ENCODE data around the gene MDK.

Gene MDK

GRCh38 chr11:46393231-46393616, 11.8 kb downstream of the MDK start:
- Histone ChIP-seq H3K4me3 (ENCODE audit: low read depth in 1 of 2, low read length in 2 of 2) (no peak overlapping the region), H3K27ac (ENCODE audit: low read length) (no peak overlapping the region), H3K27me3 (ENCODE audit: low read depth, low read length) (peaks cover 29% of the 10 kb centered on the region), H3K9me3 (ENCODE audit: control insufficient read depth in 1 of 2, low read length in 2 of 2) (no peaks in the 10 kb centered on the region), H3K36me3 (ENCODE audit: control insufficient read depth in 1 of 2, insufficient read depth in 2 of 2, low read length in 2 of 2) (peaks cover 17 to 27% of the 10 kb centered on the region in 2 donors), H3K4me1 (ENCODE audit: control insufficient read depth in 1 of 2, insufficient read depth in 2 of 2, low read length in 2 of 2) (peaks cover 4 to 37% of the 10 kb centered on the region in 2 donors)

- Histone ChIP-seq H3K36me3 (ENCODE audit: control insufficient read depth in 1 of 2, insufficient read depth in 2 of 2, low read length in 2 of 2) (peaks cover 17 to 28% of the 10 kb centered on the region in 2 donors), H3K9me3 (ENCODE audit: control insufficient read depth in 1 of 2, low read length in 2 of 2) (no peaks in the 10 kb centered on the region)
Measured at GRCh38 chr11:46393759-46394158, 12.3 kb downstream of the MDK start.

DNA sequence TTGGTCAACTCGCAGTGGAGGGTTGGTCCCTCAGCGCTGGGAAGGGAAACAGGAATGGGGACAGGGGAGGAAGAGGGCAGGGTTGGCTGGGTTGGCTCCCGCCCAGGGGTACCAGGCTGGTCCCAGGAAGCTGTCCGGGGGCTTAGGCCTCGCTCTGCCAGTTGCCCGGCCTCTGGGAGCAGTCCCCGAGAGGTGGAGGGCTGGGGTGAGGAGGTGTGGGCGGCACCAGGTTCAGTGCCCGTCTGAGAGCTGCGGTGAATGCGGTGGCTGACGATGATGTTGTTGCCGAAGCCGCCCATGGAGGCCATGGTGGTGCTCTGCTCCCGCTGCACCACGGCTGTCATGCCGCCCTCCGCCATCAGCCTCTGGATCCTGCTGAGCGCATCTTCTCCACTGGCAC, 16.1 kb downstream of the MDK start:
- no peaks in the 10 kb centered on the region for H3K9me3 ChIP-seq (ENCODE audit: control insufficient read depth in 1 of 2, low read length in 2 of 2)
- H3K27me3 ChIP-seq (ENCODE audit: low read depth, low read length): no peaks in the 10 kb centered on the region
- peaks cover 21 to 32% of the 10 kb centered on the region in 2 donors for H3K36me3 ChIP-seq (ENCODE audit: control insufficient read depth in 1 of 2, insufficient read depth in 2 of 2, low read length in 2 of 2)
- no peak overlapping the region for H3K27ac ChIP-seq (ENCODE audit: low read length)
- H3K4me3 ChIP-seq (ENCODE audit: low read depth in 1 of 2, low read length in 2 of 2): no peak overlapping the region
- H3K4me1 ChIP-seq (ENCODE audit: control insufficient read depth in 1 of 2, insufficient read depth in 2 of 2, low read length in 2 of 2): peaks cover 0 to 9% of the 10 kb centered on the region in 2 donors

More at GRCh38 chr11:46393759-46394158, 12.3 kb downstream of the MDK start:
- peaks cover 24% of the 10 kb centered on the region for H3K27me3 ChIP-seq (ENCODE audit: low read depth, low read length)
- no peak overlapping the region for H3K4me3 ChIP-seq (ENCODE audit: low read depth in 1 of 2, low read length in 2 of 2)
- no peak overlapping the region for H3K27ac ChIP-seq (ENCODE audit: low read length)
- H3K4me1 ChIP-seq (ENCODE audit: control insufficient read depth in 1 of 2, insufficient read depth in 2 of 2, low read length in 2 of 2): peaks cover 3 to 37% of the 10 kb centered on the region in 2 donors

DNA sequence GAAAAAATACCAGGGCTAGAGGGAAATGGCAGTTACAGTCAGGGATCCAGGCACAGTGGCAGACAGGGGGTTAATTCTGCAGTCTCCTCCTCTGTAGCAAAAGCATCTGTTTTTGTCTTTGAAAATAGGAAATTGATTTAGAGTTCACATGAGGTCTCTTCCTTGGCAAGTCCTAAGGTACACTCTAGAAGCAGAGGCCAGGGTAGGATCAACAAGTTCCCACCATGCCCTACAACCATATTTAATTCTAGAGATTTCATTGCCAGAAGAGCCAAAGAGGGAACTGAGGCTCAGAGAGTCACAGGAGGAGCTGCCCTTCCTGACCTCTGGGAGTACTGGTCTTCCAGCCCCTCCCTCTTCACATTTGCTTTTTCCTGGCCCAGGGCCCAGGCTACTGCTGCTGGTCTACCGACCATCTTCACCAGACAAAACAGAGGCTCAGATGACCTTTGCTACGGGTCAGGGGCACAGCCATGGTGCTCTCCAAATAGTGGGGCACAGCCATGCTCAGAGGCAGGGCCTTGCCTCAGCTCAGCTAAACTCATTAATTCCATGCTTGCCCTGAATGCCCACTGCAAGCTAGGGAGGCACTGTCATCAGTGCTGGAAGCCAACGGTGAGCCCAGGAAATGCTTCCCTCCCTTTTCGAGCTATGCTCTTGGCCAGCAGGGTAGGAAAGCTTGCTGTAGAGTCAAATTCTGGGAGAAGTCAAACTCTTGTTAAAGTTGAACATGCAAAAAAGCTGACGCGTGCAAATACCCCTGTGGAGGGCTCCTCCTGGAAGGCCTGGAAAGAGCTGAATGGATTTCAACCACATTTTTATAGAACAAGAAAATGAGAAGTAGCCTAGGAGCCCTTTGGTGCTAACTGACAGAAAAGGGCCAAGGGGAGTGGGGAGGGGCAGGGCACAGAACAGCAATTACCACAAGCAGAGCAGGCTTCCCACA, 21.8 kb downstream of the MDK start:
- no peaks in the 10 kb centered on the region for H3K9me3 ChIP-seq (ENCODE audit: control insufficient read depth in 1 of 2, low read length in 2 of 2)
- no peak overlapping the region for H3K27ac ChIP-seq (ENCODE audit: low read length)
- no peaks in the 10 kb centered on the region for H3K27me3 ChIP-seq (ENCODE audit: low read depth, low read length)
- peaks cover 0 to 8% of the 10 kb centered on the region in 2 donors for H3K4me1 ChIP-seq (ENCODE audit: control insufficient read depth in 1 of 2, insufficient read depth in 2 of 2, low read length in 2 of 2)
- peaks cover 33 to 36% of the 10 kb centered on the region in 2 donors for H3K36me3 ChIP-seq (ENCODE audit: control insufficient read depth in 1 of 2, insufficient read depth in 2 of 2, low read length in 2 of 2)
- H3K4me3 ChIP-seq (ENCODE audit: low read depth in 1 of 2, low read length in 2 of 2): no peak overlapping the region

DNA sequence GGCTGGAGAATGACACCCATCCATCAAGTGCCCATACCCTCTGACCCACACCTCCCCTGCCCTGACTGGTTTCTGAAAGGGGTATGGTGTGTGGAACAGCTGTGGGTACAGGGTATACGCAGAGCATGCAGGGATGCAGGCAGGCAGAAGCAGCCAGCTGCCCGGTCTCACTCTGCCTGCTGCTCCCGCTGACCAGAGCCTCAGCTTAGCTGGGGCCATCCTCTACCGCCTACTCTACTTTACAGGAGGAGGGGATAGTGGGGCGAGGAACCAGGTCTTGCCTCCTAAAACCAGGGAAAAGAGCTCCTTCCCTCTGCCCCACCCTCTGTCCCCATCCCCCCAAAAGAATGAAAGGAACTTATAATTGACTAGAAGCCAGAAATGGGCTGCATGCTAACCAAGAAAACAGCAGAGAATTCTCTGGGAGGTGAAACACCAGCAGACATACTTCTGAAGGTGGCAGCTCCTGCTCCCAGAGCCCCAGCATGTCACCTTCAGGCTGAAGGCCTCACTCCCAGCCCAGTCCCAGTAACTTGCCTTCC, 23.1 kb downstream of the MDK start:
- peaks cover 0 to 8% of the 10 kb centered on the region in 2 donors for H3K4me1 ChIP-seq (ENCODE audit: control insufficient read depth in 1 of 2, insufficient read depth in 2 of 2, low read length in 2 of 2)
- no peaks in the 10 kb centered on the region for H3K27me3 ChIP-seq (ENCODE audit: low read depth, low read length)
- H3K9me3 ChIP-seq (ENCODE audit: control insufficient read depth in 1 of 2, low read length in 2 of 2): no peaks in the 10 kb centered on the region
- H3K36me3 ChIP-seq (ENCODE audit: control insufficient read depth in 1 of 2, insufficient read depth in 2 of 2, low read length in 2 of 2): peaks cover 41 to 49% of the 10 kb centered on the region in 2 donors
- no peak overlapping the region for H3K4me3 ChIP-seq (ENCODE audit: low read depth in 1 of 2, low read length in 2 of 2)
- H3K27ac ChIP-seq (ENCODE audit: low read length): no peak overlapping the region

- Histone ChIP-seq H3K27me3 (ENCODE audit: low read depth, low read length) (no peaks in the 10 kb centered on the region), H3K36me3 (ENCODE audit: control insufficient read depth in 1 of 2, insufficient read depth in 2 of 2, low read length in 2 of 2) (peaks cover 46 to 51% of the 10 kb centered on the region in 2 donors), H3K4me3 (ENCODE audit: low read depth in 1 of 2, low read length in 2 of 2) (no peak overlapping the region), H3K9me3 (ENCODE audit: control insufficient read depth in 1 of 2, low read length in 2 of 2) (no peaks in the 10 kb centered on the region), H3K4me1 (ENCODE audit: control insufficient read depth in 1 of 2, insufficient read depth in 2 of 2, low read length in 2 of 2) (peaks cover 0 to 8% of the 10 kb centered on the region in 2 donors), H3K27ac (ENCODE audit: low read length) (no peak overlapping the region)
Measured at GRCh38 chr11:46407635-46408034, 26.2 kb downstream of the MDK start.

DNA sequence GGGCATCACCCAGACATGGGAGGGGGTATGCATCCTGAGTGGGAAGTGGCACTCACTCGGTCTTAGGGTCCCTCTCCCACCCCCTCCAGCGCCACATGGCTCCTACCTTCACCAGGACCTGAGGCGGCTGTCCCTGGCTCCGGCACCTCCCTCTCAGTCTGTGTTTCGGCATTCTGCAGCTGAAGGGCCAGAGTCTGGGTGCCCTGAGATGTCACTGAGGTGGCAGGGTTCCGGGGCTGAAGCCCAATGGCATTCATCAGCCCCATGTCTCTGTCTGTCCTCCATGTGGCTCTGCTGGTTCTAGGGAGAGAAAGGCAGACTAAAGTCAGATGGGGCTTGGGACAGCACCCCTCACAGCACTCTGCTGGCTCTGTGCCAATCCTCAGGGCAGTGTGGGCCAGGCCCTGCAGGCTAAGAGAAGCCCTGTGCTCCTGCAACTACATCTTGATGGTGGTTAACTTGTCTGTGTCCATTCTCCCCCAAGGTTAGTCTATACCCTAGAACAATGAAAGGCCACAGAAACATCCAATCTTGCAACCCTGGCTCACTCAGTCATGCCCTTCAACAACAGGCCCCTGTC, 27.0 kb downstream of the MDK start:
- H3K27ac ChIP-seq (ENCODE audit: low read length): no peak overlapping the region
- peaks cover 0 to 8% of the 10 kb centered on the region in 2 donors for H3K4me1 ChIP-seq (ENCODE audit: control insufficient read depth in 1 of 2, insufficient read depth in 2 of 2, low read length in 2 of 2)
- H3K36me3 ChIP-seq (ENCODE audit: control insufficient read depth in 1 of 2, insufficient read depth in 2 of 2, low read length in 2 of 2): peaks cover 39 to 48% of the 10 kb centered on the region in 2 donors
- no peak overlapping the region for H3K4me3 ChIP-seq (ENCODE audit: low read depth in 1 of 2, low read length in 2 of 2)
- H3K27me3 ChIP-seq (ENCODE audit: low read depth, low read length): no peaks in the 10 kb centered on the region
- no peaks in the 10 kb centered on the region for H3K9me3 ChIP-seq (ENCODE audit: control insufficient read depth in 1 of 2, low read length in 2 of 2)

GRCh38 chr11:46410021-46410420, 28.6 kb downstream of the MDK start:
- H3K9me3 ChIP-seq (ENCODE audit: control insufficient read depth in 1 of 2, low read length in 2 of 2): no peaks in the 10 kb centered on the region
- no peak overlapping the region for H3K27ac ChIP-seq (ENCODE audit: low read length)
- H3K4me1 ChIP-seq (ENCODE audit: control insufficient read depth in 1 of 2, insufficient read depth in 2 of 2, low read length in 2 of 2): peaks cover 0 to 3% of the 10 kb centered on the region in 2 donors
- H3K36me3 ChIP-seq (ENCODE audit: control insufficient read depth in 1 of 2, insufficient read depth in 2 of 2, low read length in 2 of 2): peaks cover 41 to 48% of the 10 kb centered on the region in 2 donors
- H3K27me3 ChIP-seq (ENCODE audit: low read depth, low read length): no peaks in the 10 kb centered on the region
- H3K4me3 ChIP-seq (ENCODE audit: low read depth in 1 of 2, low read length in 2 of 2): no peak overlapping the region

DNA sequence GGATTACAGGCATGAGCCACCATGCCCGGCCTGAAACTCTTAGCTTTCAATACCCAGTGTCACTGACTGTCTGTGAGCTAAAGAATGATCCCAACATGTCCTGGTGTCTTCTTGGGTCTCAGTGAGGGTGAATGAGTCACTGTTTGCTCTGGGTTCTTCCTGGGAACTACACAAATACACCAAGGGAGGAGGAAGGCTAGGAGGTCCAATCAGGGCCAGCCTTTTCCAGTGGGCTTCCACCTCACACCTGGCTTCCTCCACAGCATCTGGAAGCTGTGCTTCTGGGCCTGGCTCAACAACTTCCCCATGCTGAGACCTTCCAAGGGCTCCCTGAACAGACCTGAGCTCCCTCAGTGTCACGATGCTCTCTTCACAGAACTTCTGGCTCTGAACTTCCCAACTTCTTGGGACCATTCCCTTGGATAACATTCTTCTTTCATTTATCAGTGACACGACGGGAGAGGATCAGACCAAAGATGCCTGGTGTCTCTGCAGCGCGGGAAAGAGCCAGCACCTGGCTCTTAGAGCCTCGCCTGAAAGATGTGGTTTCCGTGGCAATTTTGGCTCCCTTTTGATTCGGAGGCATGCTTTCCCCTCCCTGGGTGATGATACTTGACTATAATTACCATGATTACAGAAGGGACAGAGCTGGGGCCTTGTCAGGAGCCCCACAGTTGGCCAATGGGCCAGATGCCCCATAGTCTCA, 32.4 kb downstream of the MDK start:
- no peaks in the 10 kb centered on the region for H3K27me3 ChIP-seq (ENCODE audit: low read depth, low read length)
- peaks cover 39 to 56% of the 10 kb centered on the region in 2 donors for H3K36me3 ChIP-seq (ENCODE audit: control insufficient read depth in 1 of 2, insufficient read depth in 2 of 2, low read length in 2 of 2)
- no peaks in the 10 kb centered on the region for H3K4me1 ChIP-seq (ENCODE audit: control insufficient read depth in 1 of 2, insufficient read depth in 2 of 2, low read length in 2 of 2)
- H3K27ac ChIP-seq (ENCODE audit: low read length): no peak overlapping the region
- no peaks in the 10 kb centered on the region for H3K9me3 ChIP-seq (ENCODE audit: control insufficient read depth in 1 of 2, low read length in 2 of 2)
- no peak overlapping the region for H3K4me3 ChIP-seq (ENCODE audit: low read depth in 1 of 2, low read length in 2 of 2)

DNA sequence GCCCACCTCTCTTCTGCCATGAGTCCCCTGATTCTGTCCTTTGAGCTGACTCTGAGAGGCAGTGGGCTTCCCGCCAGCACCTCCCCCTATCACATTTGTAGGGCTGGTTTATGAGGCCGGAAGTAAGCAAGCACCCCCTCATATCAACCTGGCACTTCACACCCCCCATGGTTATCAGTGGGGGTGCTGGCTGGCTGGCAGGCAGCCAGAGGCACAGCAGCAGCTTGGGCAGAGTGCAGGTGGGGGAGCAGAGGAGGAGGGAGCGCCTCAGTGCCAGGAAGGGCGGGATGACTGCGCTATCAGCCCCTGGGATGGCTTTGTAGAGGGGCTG, 33.0 kb downstream of the MDK start:
- Histone ChIP-seq H3K27ac (ENCODE audit: low read length) (no peak overlapping the region), H3K27me3 (ENCODE audit: low read depth, low read length) (no peaks in the 10 kb centered on the region)

GRCh38 chr11:46414879-46415278, 33.4 kb downstream of the MDK start:
- H3K36me3 ChIP-seq (ENCODE audit: control insufficient read depth in 1 of 2, insufficient read depth in 2 of 2, low read length in 2 of 2): peaks cover 33 to 46% of the 10 kb centered on the region in 2 donors
- H3K9me3 ChIP-seq (ENCODE audit: control insufficient read depth in 1 of 2, low read length in 2 of 2): no peaks in the 10 kb centered on the region
- H3K27ac ChIP-seq (ENCODE audit: low read length): no peak overlapping the region
- H3K4me3 ChIP-seq (ENCODE audit: low read depth in 1 of 2, low read length in 2 of 2): no peak overlapping the region
- H3K4me1 ChIP-seq (ENCODE audit: control insufficient read depth in 1 of 2, insufficient read depth in 2 of 2, low read length in 2 of 2): no peaks in the 10 kb centered on the region
- H3K27me3 ChIP-seq (ENCODE audit: low read depth, low read length): no peaks in the 10 kb centered on the region

More for the DNA sequence above, 33.0 kb downstream of the MDK start:
- no peaks in the 10 kb centered on the region for H3K4me1 ChIP-seq (ENCODE audit: control insufficient read depth in 1 of 2, insufficient read depth in 2 of 2, low read length in 2 of 2)
- no peak overlapping the region for H3K4me3 ChIP-seq (ENCODE audit: low read depth in 1 of 2, low read length in 2 of 2)
- H3K36me3 ChIP-seq (ENCODE audit: control insufficient read depth in 1 of 2, insufficient read depth in 2 of 2, low read length in 2 of 2): peaks cover 37 to 50% of the 10 kb centered on the region in 2 donors
- no peaks in the 10 kb centered on the region for H3K9me3 ChIP-seq (ENCODE audit: control insufficient read depth in 1 of 2, low read length in 2 of 2)

Measured in muscle layer of duodenum (tissue), 2 donors.